HEK293T (cell line): ENCODE results near the gene JMJD8.

Source experiments
- FOXM1 ChIP-seq: fragments of 450-650 bp; IDR thresholded peaks from 2 replicates; pipeline ENCODE4 v1.6.1; 2017; ENCODE audit warnings: mild to moderate bottlenecking, borderline replicate concordance
- SP1 ChIP-seq: fragments of 450-650 bp; IDR thresholded peaks from 2 replicates; pipeline ENCODE4 v1.6.1; 2017
- TARDBP ChIP-seq: fragments of 450-650 bp; IDR thresholded peaks from 2 replicates; pipeline ENCODE4 v1.6.1; 2016

DNA sequence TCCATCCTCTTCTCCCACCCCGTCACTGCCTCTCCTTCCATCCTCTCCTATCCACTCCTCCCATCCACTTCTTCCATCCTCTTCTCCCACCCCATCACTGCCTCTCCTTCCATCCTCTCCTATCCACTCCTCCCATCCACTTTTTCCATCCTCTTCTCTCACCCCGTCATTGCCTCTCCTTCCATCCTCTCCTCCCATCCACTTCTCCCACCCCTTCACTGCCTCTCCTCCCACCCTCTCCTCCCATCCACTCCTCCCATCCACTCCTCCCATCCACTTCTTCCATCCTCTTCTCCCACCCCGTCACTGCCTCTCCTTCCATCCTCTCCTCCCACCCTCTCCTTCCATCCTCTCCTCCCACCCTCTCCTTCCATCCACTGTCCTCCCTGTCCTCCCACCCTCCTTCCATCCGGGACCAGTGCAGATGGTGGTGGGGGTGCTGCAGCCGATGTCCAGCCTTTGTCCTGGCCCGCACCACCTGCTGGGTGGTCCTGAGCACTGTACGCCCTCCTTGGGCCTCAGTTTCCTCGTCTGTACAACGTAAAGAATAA, 52.3 kb downstream of the JMJD8 start:
- no peak for TF ChIP-seq SP1
- no peak for TF ChIP-seq TARDBP
- no peak for TF ChIP-seq FOXM1
